Activated T-cell treated with anti-CD3 and anti-CD28 coated beads for 48 hours (primary cell): ENCODE measurements around the gene THUMPD2.
"Not testable (repeated sequence)": the region's sequence is repeated elsewhere in the genome, so short reads cannot be mapped to it uniquely, and the experiment has no call there.

Experiments used
- DNase-seq: peaks from one replicate; pipeline ENCODE4 v3.0.0-alpha.2; 2020; ENCODE audit warnings: low read depth

Gene THUMPD2

DNA sequence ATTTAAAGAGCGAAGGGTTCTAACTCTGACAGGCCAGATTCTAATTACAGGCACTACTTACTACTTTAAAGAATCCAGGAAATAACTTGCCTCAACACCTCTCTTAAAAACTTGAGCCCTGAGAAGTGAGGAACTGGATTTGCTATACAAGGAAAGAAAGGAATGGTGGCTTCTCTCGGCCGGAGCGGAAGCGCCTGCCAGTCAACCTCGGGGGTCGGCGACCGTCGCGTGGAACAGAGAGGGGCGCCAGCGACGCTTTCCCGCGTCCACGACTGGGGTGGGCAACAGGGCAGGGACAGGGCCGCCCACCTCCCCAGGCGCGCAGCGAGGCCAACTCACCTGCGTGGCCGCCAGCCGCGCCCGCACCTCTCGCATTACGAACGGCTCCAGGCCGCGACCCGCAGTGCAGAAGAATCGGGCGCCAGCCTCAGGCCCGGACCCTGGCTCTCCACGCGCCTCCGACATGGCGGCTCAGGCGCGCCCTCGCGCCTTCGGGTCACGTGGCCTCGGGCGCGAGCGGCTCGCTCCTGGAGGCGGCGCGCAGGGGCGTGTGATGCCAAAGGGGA, at the start of gene THUMPD2:
THUMPD2 (minus strand) TSS at position 484 of the 566 bp plus-strand sequence; CDS start at position 465, 19 bp downstream.
- peak; percentile 72 for DNase-seq

GRCh38 chr2:39821871-39822270, 42.8 kb upstream of the THUMPD2 start:
- no peak for DNase-seq

DNA sequence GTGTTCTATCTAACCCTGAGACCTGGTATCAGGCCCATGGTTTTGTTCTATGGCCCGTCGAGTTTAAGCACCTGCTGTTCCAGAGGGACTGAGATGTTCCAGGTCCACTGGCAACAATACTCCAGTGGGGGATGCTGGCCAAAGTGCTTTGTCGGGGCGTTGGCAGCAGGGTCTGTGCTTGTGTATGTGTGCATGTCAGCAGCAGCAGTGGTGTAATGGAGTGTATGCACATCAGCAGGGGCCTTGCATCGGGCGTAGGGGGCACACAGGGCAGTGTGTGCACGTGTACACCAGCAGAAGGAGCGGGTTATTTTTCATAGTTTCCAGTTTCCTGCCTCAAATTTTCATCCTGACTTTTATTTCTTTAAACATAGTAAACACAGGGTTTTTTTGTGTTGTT, 37.8 kb upstream of the THUMPD2 start:
- no peak for DNase-seq

DNA sequence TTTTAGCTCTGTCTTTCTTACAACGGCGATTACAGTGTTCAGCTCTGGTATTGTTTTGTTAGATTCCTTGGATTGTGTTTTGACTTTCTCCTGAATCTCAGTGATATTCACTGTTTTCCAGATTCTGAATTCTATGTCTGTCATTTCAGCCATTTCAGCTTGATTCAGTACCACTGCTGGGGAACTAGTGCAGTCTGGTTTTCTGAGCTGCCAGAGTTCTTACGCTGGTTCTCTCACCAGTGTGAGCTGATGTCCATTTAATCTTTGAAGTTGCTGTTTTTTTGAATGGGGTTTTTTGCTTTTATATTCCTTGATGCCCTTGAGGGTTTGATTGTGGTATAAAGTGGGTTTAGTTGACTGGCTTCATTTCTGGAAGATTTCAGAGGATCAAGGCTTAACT, 37.4 kb upstream of the THUMPD2 start:
- no peak for DNase-seq

GRCh38 chr2:39805936-39806608, 27.0 kb upstream of the THUMPD2 start:
- no peak for DNase-seq

DNA sequence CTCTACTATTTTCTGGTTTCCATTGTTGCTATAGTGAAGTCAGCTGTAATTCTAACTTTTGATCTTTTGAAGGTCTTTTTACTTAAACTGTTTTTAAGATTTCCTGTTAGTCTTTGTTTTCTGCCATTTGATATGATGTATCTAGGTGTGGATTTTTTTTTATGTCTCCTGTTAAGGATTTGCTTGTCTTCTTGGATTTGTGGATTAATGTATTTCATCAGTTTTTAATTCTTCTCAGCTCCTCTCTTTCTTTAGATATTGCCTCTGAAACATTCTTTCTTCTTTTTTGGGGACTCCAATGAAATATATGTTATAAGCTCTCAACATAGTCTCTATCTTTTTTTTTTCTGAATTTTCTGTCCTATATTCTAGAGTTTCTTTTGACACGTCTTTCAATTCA, 24.8 kb upstream of the THUMPD2 start:
- DNase-seq = no peak

DNA sequence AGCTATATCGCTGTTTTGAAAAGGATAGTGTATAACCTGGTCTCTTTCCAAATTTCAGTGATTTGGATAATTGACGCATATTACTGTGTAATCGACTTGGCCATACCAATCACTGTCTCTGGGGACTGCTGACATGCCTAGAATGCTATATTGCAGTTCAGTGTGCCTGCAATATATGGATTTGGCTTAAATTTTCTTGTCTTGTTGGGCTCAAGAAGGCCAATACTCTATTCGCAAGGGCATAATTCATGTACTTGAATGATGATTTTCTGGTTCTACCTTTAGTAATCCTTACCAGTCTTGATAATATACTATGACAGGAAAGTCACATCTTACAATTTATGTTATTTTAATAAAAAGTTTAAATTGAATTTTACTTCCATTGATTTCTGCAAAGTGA, 21.7 kb upstream of the THUMPD2 start:
- DNase-seq = no peak

GRCh38 chr2:39796134-39796533, 17.1 kb upstream of the THUMPD2 start:
- no peak for DNase-seq

GRCh38 chr2:39790216-39790818, 11.3 kb upstream of the THUMPD2 start:
- not testable (repeated sequence) for DNase-seq

GRCh38 chr2:39787950-39788349, 8.9 kb upstream of the THUMPD2 start:
- DNase-seq = no peak

DNA sequence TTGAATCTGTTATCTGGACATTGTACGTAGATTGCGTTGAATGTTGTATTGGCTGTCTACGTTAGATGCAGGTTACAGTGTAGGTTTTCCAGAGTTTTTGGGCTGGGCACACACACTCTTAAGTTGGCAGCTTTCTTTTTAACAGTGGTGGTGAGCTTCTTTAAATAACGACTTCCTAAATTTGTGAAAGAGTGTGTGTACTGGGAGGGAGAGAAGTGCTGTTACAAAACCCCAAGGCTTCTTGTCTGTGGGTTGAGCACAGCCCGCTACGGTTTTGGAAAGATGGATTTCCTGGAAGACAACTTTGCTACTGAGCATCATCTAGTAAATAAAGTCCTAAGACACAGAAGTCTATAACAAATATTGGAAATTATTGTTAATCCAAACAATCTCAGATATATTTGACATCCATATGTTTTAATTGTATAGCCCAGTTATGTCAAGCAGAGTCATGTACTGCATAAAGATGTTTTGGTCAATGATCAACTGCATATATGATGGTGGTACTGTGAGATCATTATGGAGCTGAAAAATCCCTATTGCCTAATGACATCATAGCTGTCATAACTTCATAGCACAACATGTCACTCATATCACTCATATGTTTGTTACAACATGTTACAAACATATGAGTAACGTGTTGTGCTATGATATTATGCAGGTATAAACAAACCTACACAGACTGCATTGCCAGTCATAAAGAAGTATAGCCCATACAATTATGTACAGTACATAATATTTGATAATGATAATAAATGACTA, 7.9 kb upstream of the THUMPD2 start:
- DNase-seq = no peak

- no peak for DNase-seq
Measured at GRCh38 chr2:39782591-39782990, 3.5 kb upstream of the THUMPD2 start.

- no peak for DNase-seq
Measured at GRCh38 chr2:39781697-39782096, 2.6 kb upstream of the THUMPD2 start.

GRCh38 chr2:39780825-39781600, 2.0 kb upstream of the THUMPD2 start:
- DNase-seq = no peak

DNA sequence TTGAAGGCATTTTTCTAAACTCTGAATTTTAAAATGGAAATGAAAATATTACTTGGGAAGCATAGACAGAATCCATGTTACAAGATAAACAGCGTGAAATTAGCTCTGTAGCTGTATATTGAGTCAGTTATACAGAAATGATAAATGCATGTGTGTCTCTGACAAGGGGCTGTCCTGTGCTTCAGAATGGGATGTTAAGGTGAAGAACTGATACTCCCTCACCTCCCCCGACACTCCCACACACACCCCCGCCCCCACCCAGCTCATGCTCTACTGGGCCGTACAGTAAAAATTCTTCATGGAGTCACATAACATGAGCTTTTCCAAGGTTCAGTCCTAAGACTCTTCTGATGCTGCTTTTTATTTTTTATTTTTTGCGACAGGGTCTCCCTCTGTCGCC, 869 bp upstream of the THUMPD2 start:
- DNase-seq = no peak

DNA sequence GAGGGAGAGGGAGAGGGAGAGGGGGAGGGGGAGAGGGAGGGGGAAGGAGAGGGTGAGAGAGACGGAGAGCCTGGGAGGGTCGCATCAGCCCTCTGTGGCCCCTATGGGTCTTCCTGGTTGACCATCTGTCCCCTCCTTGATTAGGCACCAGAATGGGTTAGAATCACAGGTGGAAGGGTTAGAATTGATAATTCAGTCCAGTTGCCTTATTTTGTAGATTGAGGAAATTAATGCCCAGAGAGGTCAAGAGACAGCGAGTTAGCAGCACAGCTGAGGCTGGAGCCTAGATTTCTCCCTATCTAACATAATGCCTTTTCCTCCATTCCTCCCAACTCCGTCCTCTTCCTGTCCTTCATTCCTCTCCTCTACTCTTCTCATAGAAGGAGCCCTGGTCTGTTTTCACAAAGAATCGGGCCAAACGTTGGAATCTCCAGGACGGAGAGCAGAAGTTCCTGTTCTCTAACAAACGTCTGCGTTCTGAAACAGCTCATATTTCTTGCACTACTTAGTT, 338 bp upstream of the THUMPD2 start:
- no peak for DNase-seq

GRCh38 chr2:39778233-39778632, 825 bp downstream of the THUMPD2 start:
- no peak for DNase-seq

DNA sequence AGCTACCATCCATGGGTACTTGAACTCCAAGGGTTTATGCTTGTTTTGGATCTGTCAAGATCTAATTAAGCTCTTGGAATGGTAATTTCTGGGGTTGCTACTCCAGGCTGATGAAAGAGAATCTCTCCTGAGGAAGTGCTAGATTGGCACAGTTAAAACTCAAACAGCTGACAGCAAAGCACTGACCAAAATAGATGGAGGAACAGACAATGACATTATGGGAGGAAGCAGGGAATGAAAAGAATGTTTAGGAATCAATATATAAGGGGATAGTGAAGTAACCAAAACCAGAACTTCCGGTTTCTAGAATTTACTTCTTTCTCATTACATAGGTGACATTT, 6.3 kb downstream of the THUMPD2 start:
- DNase-seq = no peak

DNA sequence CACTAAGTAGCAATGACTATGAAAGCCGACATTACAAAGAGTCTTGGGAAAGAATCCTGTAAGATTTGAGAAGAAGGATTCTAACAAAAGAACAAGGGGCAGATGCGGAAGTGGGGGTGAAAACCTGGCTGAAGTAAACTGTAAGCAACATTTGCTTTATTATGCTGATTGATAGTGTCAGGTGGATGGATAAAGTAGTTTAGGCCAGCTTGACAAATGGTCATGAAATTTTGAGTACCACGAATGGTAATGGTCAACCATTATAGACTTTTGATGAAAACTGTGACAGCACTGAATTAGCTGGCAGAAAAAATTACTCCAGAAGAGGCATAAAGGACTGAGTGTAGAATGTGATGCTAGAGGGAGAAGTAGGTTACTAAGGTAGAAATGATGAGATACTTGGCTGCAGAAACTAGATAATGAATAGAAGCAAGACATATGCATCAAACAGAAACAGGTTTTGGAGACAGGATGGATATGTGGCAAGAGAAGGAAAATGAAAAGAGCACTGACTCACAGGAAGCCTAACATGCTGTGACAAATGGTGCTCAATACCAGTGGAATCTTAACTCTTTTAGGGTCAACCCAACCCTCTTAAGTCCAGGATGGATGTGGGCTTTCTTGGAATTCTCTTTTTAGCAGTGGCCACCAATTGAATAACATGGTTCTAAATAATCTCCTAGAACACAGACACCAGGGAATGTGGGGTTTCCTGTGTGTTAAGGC, 6.8 kb downstream of the THUMPD2 start:
- no peak for DNase-seq

DNA sequence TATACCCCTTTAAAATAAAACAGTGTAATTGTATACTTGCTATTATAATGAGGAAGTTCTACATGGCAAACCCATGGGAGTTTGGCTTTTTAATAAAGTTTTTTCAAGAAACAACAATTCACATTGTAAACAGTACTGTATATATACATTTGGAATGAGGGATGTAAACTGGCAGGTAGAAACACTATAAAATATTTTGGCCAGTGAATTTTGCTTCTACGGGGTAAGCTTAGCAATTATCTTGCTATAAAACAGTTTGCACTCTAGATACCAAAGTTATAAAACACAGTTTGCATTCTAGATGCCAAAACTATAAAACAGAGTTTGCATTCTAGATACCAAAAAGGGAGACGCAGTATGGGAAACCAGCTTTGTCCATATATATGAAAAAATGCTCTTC, 16.6 kb downstream of the THUMPD2 start:
- DNase-seq = no peak

DNA sequence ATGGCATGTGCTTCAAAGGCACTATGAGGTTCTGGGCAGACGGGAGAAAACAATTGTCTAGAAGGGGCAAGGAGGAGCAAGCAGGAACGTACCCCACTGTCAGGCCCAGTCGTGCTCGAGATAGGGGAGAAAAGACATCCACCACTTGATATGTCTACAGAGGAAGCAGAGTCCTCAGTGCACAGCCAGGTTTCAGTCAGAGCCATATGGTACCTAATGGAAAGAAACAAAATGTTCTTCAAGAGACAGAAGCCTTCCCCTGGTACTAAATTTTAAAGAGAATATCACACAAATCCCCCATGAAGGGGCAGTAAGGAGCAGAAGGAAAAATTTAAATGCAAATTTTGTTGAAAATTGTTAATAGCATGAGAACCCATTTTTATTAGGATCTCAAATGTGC, 21.9 kb downstream of the THUMPD2 start:
- no peak for DNase-seq
